SK-N-SH treated with all-trans-retinoic acid at 6 μM for 48 hours (cell line): ENCODE results near the gene BRD7.

Source experiments
- ATAC-seq: fragments of 200-7000 bp; cut with Tn5 transposase; 3 replicates; pipeline ENCODE4 v1.9.1; 2020; ENCODE audit warnings: mild to moderate bottlenecking, moderate library complexity
- BACH2 ChIP-seq: fragments of 250-450 bp; sonication (Bioruptor Pico); IDR thresholded peaks from 2 replicates; pipeline ENCODE4 v1.9.0; 2021; ENCODE audit warnings: mild to moderate bottlenecking, borderline replicate concordance
- CSDC2 ChIP-seq: fragments of 250-450 bp; sonication (Bioruptor Pico); IDR thresholded peaks from 2 replicates; pipeline ENCODE4 v1.5.0; 2020; ENCODE audit warnings: mild to moderate bottlenecking, moderate library complexity
- ESRRG ChIP-seq: fragments of 250-450 bp; sonication (Bioruptor Pico); IDR thresholded peaks from 2 replicates; pipeline ENCODE4 v1.6.1; 2021; ENCODE audit warnings: mild to moderate bottlenecking
- GLIS3 ChIP-seq: fragments of 250-450 bp; sonication (Bioruptor Pico); IDR thresholded peaks from 2 replicates; pipeline ENCODE4 v1.5.0; 2020; ENCODE audit warnings: mild to moderate bottlenecking, moderate library complexity
- PPARA ChIP-seq: fragments of 250-450 bp; sonication (Bioruptor Pico); IDR thresholded peaks from 2 replicates; pipeline ENCODE4 v1.5.0; 2020; ENCODE audit warnings: mild to moderate bottlenecking, borderline replicate concordance
- ZFP3 ChIP-seq: fragments of 250-450 bp; sonication (Bioruptor Pico); IDR thresholded peaks from 2 replicates; pipeline ENCODE4 v1.5.0; 2020; ENCODE audit warnings: mild to moderate bottlenecking, moderate library complexity
- ZFP30 ChIP-seq: fragments of 450-650 bp; formaldehyde crosslinking; IDR thresholded peaks from 2 replicates; pipeline ENCODE4 v1.5.0; 2022; ENCODE audit warnings: mild to moderate bottlenecking, moderate library complexity
- ZNF565 ChIP-seq: fragments of 450-650 bp; formaldehyde crosslinking; conservative IDR thresholded peaks from 2 replicates; pipeline ENCODE4 v1.5.0; 2020; ENCODE audit warnings: low read depth, mild to moderate bottlenecking, moderate library complexity
- ZNF70 ChIP-seq: fragments of 450-650 bp; formaldehyde crosslinking; IDR thresholded peaks from 2 replicates; pipeline ENCODE4 v1.5.0; 2020; ENCODE audit warnings: mild to moderate bottlenecking, moderate library complexity
- ZNF8 ChIP-seq: fragments of 450-650 bp; formaldehyde crosslinking; IDR thresholded peaks from 2 replicates; pipeline ENCODE4 v1.5.0; 2020; ENCODE audit warnings: mild to moderate bottlenecking, moderate library complexity
- TF ChIP-seq, protein P1 (sequence below): fragments of 250-450 bp; sonication (Bioruptor Pico); IDR thresholded peaks from 2 replicates; pipeline ENCODE4 v1.8.0; 2020; ENCODE audit warnings: mild to moderate bottlenecking, moderate library complexity, borderline replicate concordance
- TF ChIP-seq, protein P2 (sequence below): fragments of 250-450 bp; sonication (Bioruptor Pico); IDR thresholded peaks from 2 replicates; pipeline ENCODE4 v1.8.0; 2021; ENCODE audit warnings: low read depth, mild to moderate bottlenecking, moderate library complexity, borderline replicate concordance
- TF ChIP-seq, protein P3 (sequence below): fragments of 250-450 bp; sonication (Bioruptor Pico); IDR thresholded peaks from 2 replicates; pipeline ENCODE4 v1.5.0; 2020; ENCODE audit warnings: mild to moderate bottlenecking, moderate library complexity

BRD7 gene

DNA sequence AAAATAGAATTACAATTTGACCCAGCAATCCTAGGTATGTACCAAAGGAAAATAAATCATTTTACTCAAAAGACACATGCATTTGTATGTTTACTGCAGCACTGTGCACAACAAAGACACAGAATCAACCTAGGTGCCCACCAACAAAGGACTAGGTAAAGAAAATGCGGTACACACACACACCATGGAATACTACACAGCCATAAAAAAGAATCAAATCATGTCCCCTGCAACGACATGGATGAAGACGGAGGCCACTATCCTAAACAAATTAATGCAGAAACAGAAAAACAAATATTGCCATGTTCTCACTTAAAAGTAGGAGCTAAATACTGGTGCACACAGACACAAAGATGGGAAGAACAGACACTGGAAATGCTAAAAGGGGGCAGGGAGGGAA is 36.2 kb downstream of the BRD7 start (continued):
- TF ChIP-seq, protein P1, sequence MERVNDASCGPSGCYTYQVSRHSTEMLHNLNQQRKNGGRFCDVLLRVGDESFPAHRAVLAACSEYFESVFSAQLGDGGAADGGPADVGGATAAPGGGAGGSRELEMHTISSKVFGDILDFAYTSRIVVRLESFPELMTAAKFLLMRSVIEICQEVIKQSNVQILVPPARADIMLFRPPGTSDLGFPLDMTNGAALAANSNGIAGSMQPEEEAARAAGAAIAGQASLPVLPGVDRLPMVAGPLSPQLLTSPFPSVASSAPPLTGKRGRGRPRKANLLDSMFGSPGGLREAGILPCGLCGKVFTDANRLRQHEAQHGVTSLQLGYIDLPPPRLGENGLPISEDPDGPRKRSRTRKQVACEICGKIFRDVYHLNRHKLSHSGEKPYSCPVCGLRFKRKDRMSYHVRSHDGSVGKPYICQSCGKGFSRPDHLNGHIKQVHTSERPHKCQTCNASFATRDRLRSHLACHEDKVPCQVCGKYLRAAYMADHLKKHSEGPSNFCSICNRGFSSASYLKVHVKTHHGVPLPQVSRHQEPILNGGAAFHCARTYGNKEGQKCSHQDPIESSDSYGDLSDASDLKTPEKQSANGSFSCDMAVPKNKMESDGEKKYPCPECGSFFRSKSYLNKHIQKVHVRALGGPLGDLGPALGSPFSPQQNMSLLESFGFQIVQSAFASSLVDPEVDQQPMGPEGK (CRISPR knock-in tag): no peak
- no peak for TF ChIP-seq BACH2 (CRISPR knock-in tag)
- TF ChIP-seq, protein P2, sequence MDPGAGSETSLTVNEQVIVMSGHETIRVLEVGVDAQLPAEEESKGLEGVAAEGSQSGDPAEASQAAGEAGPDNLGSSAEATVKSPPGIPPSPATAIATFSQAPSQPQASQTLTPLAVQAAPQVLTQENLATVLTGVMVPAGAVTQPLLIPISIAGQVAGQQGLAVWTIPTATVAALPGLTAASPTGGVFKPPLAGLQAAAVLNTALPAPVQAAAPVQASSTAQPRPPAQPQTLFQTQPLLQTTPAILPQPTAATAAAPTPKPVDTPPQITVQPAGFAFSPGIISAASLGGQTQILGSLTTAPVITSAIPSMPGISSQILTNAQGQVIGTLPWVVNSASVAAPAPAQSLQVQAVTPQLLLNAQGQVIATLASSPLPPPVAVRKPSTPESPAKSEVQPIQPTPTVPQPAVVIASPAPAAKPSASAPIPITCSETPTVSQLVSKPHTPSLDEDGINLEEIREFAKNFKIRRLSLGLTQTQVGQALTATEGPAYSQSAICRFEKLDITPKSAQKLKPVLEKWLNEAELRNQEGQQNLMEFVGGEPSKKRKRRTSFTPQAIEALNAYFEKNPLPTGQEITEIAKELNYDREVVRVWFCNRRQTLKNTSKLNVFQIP (CRISPR knock-in tag): no peak

DNA sequence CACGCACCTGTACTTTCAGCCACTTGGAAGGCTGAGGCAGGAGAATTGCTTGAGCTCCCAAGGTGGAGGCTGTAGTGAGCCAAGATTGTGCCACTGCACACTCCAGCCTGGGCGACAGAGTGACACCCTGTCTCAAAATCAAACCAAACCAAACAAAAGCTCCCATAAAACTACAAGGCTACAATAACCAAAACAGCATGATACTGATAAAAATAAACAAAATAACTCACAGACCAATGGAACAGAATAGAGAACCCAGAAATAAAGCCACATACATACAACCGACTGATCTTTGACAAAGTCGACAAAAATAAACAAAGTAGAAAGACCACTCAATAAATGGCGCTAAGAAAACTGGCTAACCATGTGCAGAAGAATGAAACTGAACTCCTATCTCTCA is 37.2 kb downstream of the BRD7 start:
- TF ChIP-seq, protein P1 (CRISPR knock-in tag): no peak
- TF ChIP-seq, protein P3, sequence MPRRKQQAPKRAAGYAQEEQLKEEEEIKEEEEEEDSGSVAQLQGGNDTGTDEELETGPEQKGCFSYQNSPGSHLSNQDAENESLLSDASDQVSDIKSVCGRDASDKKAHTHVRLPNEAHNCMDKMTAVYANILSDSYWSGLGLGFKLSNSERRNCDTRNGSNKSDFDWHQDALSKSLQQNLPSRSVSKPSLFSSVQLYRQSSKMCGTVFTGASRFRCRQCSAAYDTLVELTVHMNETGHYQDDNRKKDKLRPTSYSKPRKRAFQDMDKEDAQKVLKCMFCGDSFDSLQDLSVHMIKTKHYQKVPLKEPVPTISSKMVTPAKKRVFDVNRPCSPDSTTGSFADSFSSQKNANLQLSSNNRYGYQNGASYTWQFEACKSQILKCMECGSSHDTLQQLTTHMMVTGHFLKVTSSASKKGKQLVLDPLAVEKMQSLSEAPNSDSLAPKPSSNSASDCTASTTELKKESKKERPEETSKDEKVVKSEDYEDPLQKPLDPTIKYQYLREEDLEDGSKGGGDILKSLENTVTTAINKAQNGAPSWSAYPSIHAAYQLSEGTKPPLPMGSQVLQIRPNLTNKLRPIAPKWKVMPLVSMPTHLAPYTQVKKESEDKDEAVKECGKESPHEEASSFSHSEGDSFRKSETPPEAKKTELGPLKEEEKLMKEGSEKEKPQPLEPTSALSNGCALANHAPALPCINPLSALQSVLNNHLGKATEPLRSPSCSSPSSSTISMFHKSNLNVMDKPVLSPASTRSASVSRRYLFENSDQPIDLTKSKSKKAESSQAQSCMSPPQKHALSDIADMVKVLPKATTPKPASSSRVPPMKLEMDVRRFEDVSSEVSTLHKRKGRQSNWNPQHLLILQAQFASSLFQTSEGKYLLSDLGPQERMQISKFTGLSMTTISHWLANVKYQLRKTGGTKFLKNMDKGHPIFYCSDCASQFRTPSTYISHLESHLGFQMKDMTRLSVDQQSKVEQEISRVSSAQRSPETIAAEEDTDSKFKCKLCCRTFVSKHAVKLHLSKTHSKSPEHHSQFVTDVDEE: no peak
- ATAC-seq: no peak

DNA sequence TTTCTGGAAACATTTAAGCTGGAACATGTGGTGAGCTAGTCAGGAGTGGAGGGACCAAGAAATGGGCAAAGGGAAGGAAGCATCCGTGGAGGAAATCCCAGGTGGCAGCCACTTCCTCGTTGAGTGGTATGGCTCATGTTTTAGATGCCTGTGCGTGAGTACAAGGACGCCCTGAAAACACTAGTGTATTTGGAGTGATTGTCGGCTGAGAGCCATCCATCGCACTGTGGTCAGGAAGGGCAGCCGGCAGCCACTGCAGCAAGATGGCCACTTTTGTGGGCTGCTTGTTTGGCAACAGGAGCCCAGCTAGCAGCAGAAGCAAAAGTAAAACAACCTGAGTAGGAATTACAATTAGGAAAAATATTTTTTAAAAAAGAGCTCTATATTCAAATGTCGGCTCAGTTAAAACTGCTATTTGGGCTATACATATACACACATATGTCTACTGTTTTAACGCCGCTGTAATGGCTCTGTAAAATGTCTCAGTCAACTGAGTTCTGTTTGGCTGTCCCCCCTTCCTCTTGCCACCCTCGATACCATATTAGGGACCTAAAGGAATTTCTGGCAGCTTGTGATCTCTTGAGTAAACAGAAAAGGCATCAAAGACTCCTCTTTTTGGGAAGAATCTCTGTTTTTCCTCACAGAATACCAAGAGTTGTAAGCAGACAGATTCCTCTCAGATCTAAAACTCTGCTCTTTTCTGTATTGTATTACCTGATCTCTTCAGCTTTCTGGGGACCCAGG is 39.2 kb downstream of the BRD7 start:
- no peak for ATAC-seq
- no peak for TF ChIP-seq CSDC2
- TF ChIP-seq, protein P3: no peak
- TF ChIP-seq ZFP30 (CRISPR knock-in tag): no peak
- TF ChIP-seq ZNF70 (CRISPR knock-in tag): no peak
- TF ChIP-seq, protein P2 (CRISPR knock-in tag): no peak
- TF ChIP-seq ZFP3: no peak
- no peak for TF ChIP-seq GLIS3

DNA sequence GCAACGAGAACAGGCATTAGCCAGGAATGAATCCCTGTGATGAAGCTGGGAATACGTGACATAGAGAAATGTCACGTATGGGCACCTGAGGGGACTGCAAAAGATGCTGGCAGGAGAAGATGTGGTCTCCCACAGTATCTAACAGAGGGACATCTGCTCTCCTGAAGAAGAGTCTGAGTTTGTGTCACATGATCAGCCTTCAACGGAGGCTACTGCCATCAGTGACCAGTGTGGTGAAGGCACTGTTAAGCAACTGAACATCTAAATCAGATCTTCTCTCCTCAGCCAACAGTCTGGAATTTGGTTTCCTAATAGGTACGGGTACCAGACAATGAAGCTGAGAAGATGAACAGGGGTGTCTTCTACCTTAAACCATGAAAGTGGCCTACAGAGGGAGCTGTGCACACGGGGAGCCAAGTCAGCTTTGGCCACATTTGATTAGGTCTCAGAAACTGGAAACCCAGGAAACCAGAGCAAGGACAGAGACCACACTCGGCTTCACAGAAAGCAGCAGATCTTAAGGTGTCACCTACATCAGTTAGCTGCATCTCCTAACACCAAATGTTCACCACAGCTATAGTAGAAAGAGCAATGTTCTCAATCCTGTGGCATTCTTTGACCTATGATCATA is 41.8 kb downstream of the BRD7 start:
- ATAC-seq: peak; percentile 59
- TF ChIP-seq, protein P2 (CRISPR knock-in tag): no peak
- TF ChIP-seq ZFP3: no peak
- no peak for TF ChIP-seq PPARA (CRISPR knock-in tag)
- no peak for TF ChIP-seq ZNF8 (CRISPR knock-in tag)
- TF ChIP-seq ESRRG (CRISPR knock-in tag): no peak
- no peak for TF ChIP-seq ZNF565 (CRISPR knock-in tag)
